IMR-90 (cell line): ENCODE data around the gene RABL2A. TPM values are rescaled to one million over a fixed set of nuclear protein-coding genes. Genes with fewer than 3 reads are reported as not detected.
"Not testable (repeated sequence)": the region's sequence is repeated elsewhere in the genome, so short reads cannot be mapped to it uniquely, and the experiment has no call there.

ENCODE experiments used
- ATAC-seq: fragments of 200-7000 bp; cut with Tn5 transposase; 2 replicates; pipeline ENCODE4 v1.9.1; 2020; ENCODE audit warnings: low read depth, mild to moderate bottlenecking, moderate library complexity
- BruUV-seq: library from RNA; stranded (reverse); fragments of 400-500 nt; replicated peaks from 2 replicates; lab custom pipeline; 2021; lab: Mats Ljungman, UMichigan
- CTCF ChIA-PET: fragments of 300-600 bp; formaldehyde crosslinking; extraction: SDS; loops from one replicate; lab custom pipeline; 2021; ENCODE audit warnings: antibody characterized with exemption; lab: Yijun Ruan, JAX
- POLR2A ChIA-PET: fragments of 300-600 bp; sonication (Branson Sonifier 250); formaldehyde crosslinking; loops from one replicate; lab custom pipeline; 2022; ENCODE audit warnings: antibody characterized with exemption; ENCODE audit not compliant: unreplicated experiment; lab: Charles Lee
- DNase-seq: peaks from one replicate; pipeline ENCODE4 v3.0.0; 2013
- H2AFZ ChIP-seq: replicated peaks from 2 replicates; pipeline ENCODE3; 2013; ENCODE audit warnings: low read length, mild to moderate bottlenecking; ENCODE audit not compliant: poor library complexity
- H2AK5ac ChIP-seq: 2 replicates; pipeline ENCODE4 v1.6.1; 2013; ENCODE audit warnings: low read depth, low read length, inconsistent platforms
- H2AK9ac ChIP-seq: replicated peaks from 2 replicates; pipeline ENCODE3; 2013; ENCODE audit warnings: mild to moderate bottlenecking, low read depth, low read length, moderate library complexity; ENCODE audit not compliant: poor library complexity
- H2BK120ac ChIP-seq: 2 replicates; pipeline ENCODE4 v1.6.1; 2013; ENCODE audit warnings: low read depth, low read length, inconsistent platforms
- H2BK15ac ChIP-seq: 3 replicates; pipeline ENCODE4 v1.6.1; 2013; ENCODE audit warnings: low read depth, low read length, inconsistent platforms
- H2BK20ac ChIP-seq: 2 replicates; pipeline ENCODE4 v1.6.1; 2013; ENCODE audit warnings: low read depth, mild to moderate bottlenecking, inconsistent platforms, low read length, moderate library complexity
- H2BK5ac ChIP-seq: 2 replicates; pipeline ENCODE4 v1.6.1; 2013; ENCODE audit warnings: mild to moderate bottlenecking, low read depth, low read length, inconsistent platforms; ENCODE audit not compliant: poor library complexity, severe bottlenecking
- H3K14ac ChIP-seq: replicated peaks from 2 replicates; pipeline ENCODE4 v1.6.1; 2013; ENCODE audit warnings: low read depth, low read length, inconsistent platforms
- H3K18ac ChIP-seq: 2 replicates; pipeline ENCODE4 v1.6.1; 2013; ENCODE audit warnings: low read depth, low read length, control low read depth
- H3K23ac ChIP-seq: 2 replicates; pipeline ENCODE4 v1.6.1; 2013; ENCODE audit warnings: low read depth, low read length, inconsistent platforms
- H3K27ac ChIP-seq: 2 replicates; pipeline ENCODE4 v1.5.1; 2013; ENCODE audit warnings: mild to moderate bottlenecking, control low read depth, low read length; ENCODE audit not compliant: insufficient read depth
- H3K27me3 ChIP-seq: 2 replicates; pipeline ENCODE4 v1.6.1; 2013; ENCODE audit warnings: low read length; ENCODE audit not compliant: control insufficient read depth, insufficient read depth
- H3K36me3 ChIP-seq: 2 replicates; pipeline ENCODE4 v1.6.1; 2013; ENCODE audit warnings: low read length, mixed read lengths; ENCODE audit not compliant: control insufficient read depth, insufficient read depth
- H3K4ac ChIP-seq: 2 replicates; pipeline ENCODE4 v1.6.1; 2013; ENCODE audit warnings: low read depth, low read length, inconsistent platforms
- H3K4me1 ChIP-seq: 2 replicates; pipeline ENCODE4 v1.6.1; 2013; ENCODE audit warnings: low read length, mixed read lengths; ENCODE audit not compliant: control insufficient read depth, insufficient read depth
- H3K4me2 ChIP-seq: 2 replicates; pipeline ENCODE4 v1.6.1; 2013; ENCODE audit warnings: low read depth, mild to moderate bottlenecking, control low read depth, low read length, moderate library complexity
- H3K4me3 ChIP-seq: 2 replicates; pipeline ENCODE4 v1.5.1; 2013; ENCODE audit warnings: low read depth, mild to moderate bottlenecking, control low read depth, low read length, moderate library complexity; ENCODE audit not compliant: insufficient read depth
- H3K56ac ChIP-seq: 2 replicates; pipeline ENCODE4 v1.6.1; 2013; ENCODE audit warnings: low read length, inconsistent platforms; ENCODE audit not compliant: insufficient read depth; ENCODE audit errors: extremely low read depth
- H3K79me1 ChIP-seq, 2 experiments: 2 replicates each; pipeline ENCODE4 v1.6.1; 2013; ENCODE audit warnings: low read length in 2 of 2, inconsistent platforms in 1 of 2, low read depth in 1 of 2
- H3K9ac ChIP-seq: 2 replicates; pipeline ENCODE4 v1.6.1; 2013; ENCODE audit warnings: low read depth, low read length, control low read depth
- H3K9me1 ChIP-seq: 2 replicates; pipeline ENCODE4 v1.6.1; 2013; ENCODE audit warnings: low read length, inconsistent platforms; ENCODE audit not compliant: insufficient read depth
- H3K9me3 ChIP-seq: 2 replicates; pipeline ENCODE4 v1.6.1; 2013; ENCODE audit warnings: low read length; ENCODE audit not compliant: control insufficient read depth, insufficient read depth
- H4K20me1 ChIP-seq: 2 replicates; pipeline ENCODE4 v1.6.1; 2013; ENCODE audit warnings: low read length, inconsistent platforms; ENCODE audit not compliant: insufficient read depth
- H4K5ac ChIP-seq: 2 replicates; pipeline ENCODE4 v1.6.1; 2013; ENCODE audit warnings: mild to moderate bottlenecking, low read depth, low read length, control low read depth
- H4K8ac ChIP-seq, 2 experiments: 2 replicates each; pipeline ENCODE4 v1.6.1; 2013; ENCODE audit warnings: low read depth in 2 of 2, low read length in 2 of 2, control low read depth in 1 of 2, inconsistent platforms in 1 of 2
- H4K91ac ChIP-seq: 2 replicates; pipeline ENCODE4 v1.6.1; 2013; ENCODE audit warnings: low read depth, low read length, inconsistent platforms; ENCODE audit not compliant: insufficient read depth
- WGBS, 2 experiments: methylation state at CpG; one replicate each; pipeline versions ENCODE4 v1.1.5 to v1.1.7; 2013; ENCODE audit warnings: missing lambda C conversion rate in 2 of 2; ENCODE audit not compliant: insufficient read length in 1 of 2; ENCODE audit errors: extremely low coverage in 2 of 2; 5-methylcytosine and 5-hydroxymethylcytosine counted together
- dilution Hi-C: fragments of 300-500 bp; cut with HindIII; formaldehyde crosslinking; loops from one replicate; pipeline ENCODE4 v1.14.3; 2018; ENCODE audit warnings: low sequenced_read_pairs; ENCODE audit not compliant: unreplicated experiment
- in situ Hi-C: fragments of 300-500 bp; cut with MboI; formaldehyde crosslinking; loops from 3 replicates; pipeline ENCODE4 v1.14.3; 2019; ENCODE audit warnings: low sequenced_read_pairs, inconsistent platforms, mixed read lengths
- intact Hi-C: fragments of 100-400 bp; cut with micrococcal nuclease; formaldehyde crosslinking; loops from 2 replicates; pipeline ENCODE4 v1.10.0; 2022
- polyA plus RNA-seq, 3 experiments: library from polyadenylated mRNA; depleted of rRNA; stranded (reverse); fragments of >200 nt; gene quantifications; 2 replicates each; pipeline ENCODE4 v1.2.3, GENCODE V29; 2012; ENCODE audit warnings: low replicate concordance in 1 of 3
- total RNA-seq: library from RNA; depleted of rRNA; stranded (reverse); fragments of >200 nt; gene quantifications from 2 replicates; pipeline ENCODE4 v1.2.3, GENCODE V29; 2012

RABL2A gene
- total and polyA plus RNA-seq, 2 of the 4 experiments (the other 2 are of a cell fraction): 3.9 to 11.0 TPM

DNA sequence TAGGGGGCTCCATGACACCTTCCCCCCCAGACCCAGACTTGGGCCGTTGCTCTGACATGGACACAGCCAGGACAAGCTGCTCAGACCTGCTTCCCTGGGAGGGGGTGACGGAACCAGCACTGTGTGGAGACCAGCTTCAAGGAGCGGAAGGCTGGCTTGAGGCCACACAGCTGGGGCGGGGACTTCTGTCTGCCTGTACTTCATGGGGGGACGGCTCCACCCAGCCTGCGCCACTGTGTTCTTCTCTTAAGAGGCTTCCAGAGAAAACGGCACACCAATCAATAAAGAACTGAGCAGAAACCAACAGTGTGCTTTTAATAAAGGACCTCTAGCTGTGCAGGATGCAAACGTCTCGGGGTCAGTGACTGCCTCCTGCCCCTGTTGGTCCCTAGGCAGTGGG is 28.3 kb upstream of the RABL2A start:
- H2AFZ ChIP-seq, intact Hi-C loops, H4K20me1 ChIP-seq, H2BK15ac ChIP-seq, H4K91ac ChIP-seq, H2BK20ac ChIP-seq, H3K27ac ChIP-seq, ATAC-seq, H4K5ac ChIP-seq, H3K23ac ChIP-seq, H3K9ac ChIP-seq, H2AK5ac ChIP-seq, H3K79me1 ChIP-seq, H3K4me2 ChIP-seq, H3K14ac ChIP-seq, POLR2A ChIA-PET, in situ Hi-C loops, H3K18ac ChIP-seq, H3K36me3 ChIP-seq, H2BK120ac ChIP-seq, H3K4me1 ChIP-seq, H3K9me3 ChIP-seq, H2BK5ac ChIP-seq, H3K27me3 ChIP-seq, dilution Hi-C loops, CTCF ChIA-PET, H4K8ac ChIP-seq, H3K4me3 ChIP-seq, H3K4ac ChIP-seq, DNase-seq, H3K56ac ChIP-seq, H3K9me1 ChIP-seq, BruUV-seq, H2AK9ac ChIP-seq: not testable (repeated sequence)
- no CpG with 5 or more reads among the region's 9 CpGs for WGBS, 2 experiments

DNA sequence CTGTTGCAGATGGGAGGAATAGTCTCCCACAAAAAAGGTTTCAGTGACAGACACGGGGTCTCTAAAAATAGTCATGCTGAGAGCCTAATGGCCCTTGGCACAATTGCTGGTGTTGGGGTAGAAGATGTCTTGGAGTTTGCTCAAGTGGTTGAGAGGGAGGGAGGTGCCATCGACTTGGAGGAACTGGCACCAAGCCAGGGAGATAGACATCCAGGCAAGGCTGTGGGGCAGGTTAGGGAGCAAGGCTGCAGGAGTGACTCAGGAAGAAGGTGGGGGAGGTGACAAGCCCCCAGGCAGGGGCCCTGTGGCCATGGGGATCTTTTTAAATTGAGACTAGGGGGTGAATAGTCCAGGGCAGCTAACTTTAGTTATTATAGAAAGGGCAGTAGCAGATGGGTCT is 27.9 kb upstream of the RABL2A start:
- H3K56ac ChIP-seq, H4K8ac ChIP-seq, H3K4me3 ChIP-seq, H4K5ac ChIP-seq, H3K9ac ChIP-seq, H2AK5ac ChIP-seq, ATAC-seq, H3K27ac ChIP-seq, DNase-seq, H3K9me1 ChIP-seq, H3K4me1 ChIP-seq, H3K36me3 ChIP-seq, H3K9me3 ChIP-seq, in situ Hi-C loops, CTCF ChIA-PET, H3K14ac ChIP-seq, H2BK15ac ChIP-seq, H2BK5ac ChIP-seq, H4K20me1 ChIP-seq, H3K4ac ChIP-seq, H3K79me1 ChIP-seq, H3K18ac ChIP-seq, POLR2A ChIA-PET, H3K4me2 ChIP-seq, H3K27me3 ChIP-seq, H4K91ac ChIP-seq, H3K23ac ChIP-seq, dilution Hi-C loops, H2BK20ac ChIP-seq, H2BK120ac ChIP-seq, BruUV-seq, intact Hi-C loops, H2AK9ac ChIP-seq, H2AFZ ChIP-seq: not testable (repeated sequence)
- WGBS, 2 experiments: no CpG with 5 or more reads among the region's 2 CpGs
